IMR-90 (cell line): ENCODE data around the gene XRN1. TPM values are rescaled to one million over a fixed set of nuclear protein-coding genes. Genes with fewer than 3 reads are reported as not detected.
A peak's percentile ranks its signal among the peaks of the same experiment; 100 is the strongest.

Experiments used
- ATAC-seq: fragments of 200-7000 bp; cut with Tn5 transposase; 2 replicates; pipeline ENCODE4 v1.9.1; 2020; ENCODE audit warnings: low read depth, mild to moderate bottlenecking, moderate library complexity
- BruUV-seq: library from RNA; stranded (reverse); fragments of 400-500 nt; replicated peaks from 2 replicates; lab custom pipeline; 2021; lab: Mats Ljungman, UMichigan
- CTCF ChIA-PET: fragments of 300-600 bp; formaldehyde crosslinking; extraction: SDS; loops from one replicate; lab custom pipeline; 2021; ENCODE audit warnings: antibody characterized with exemption; lab: Yijun Ruan, JAX
- POLR2A ChIA-PET: fragments of 300-600 bp; sonication (Branson Sonifier 250); formaldehyde crosslinking; loops from one replicate; lab custom pipeline; 2022; ENCODE audit warnings: antibody characterized with exemption; ENCODE audit not compliant: unreplicated experiment; lab: Charles Lee
- DNase-seq: peaks from one replicate; pipeline ENCODE4 v3.0.0; 2013
- H2AFZ ChIP-seq: replicated peaks from 2 replicates; pipeline ENCODE3; 2013; ENCODE audit warnings: low read length, mild to moderate bottlenecking; ENCODE audit not compliant: poor library complexity
- H2AK5ac ChIP-seq: 2 replicates; pipeline ENCODE4 v1.6.1; 2013; ENCODE audit warnings: low read depth, low read length, inconsistent platforms
- H2AK9ac ChIP-seq: replicated peaks from 2 replicates; pipeline ENCODE3; 2013; ENCODE audit warnings: mild to moderate bottlenecking, low read depth, low read length, moderate library complexity; ENCODE audit not compliant: poor library complexity
- H2BK120ac ChIP-seq: 2 replicates; pipeline ENCODE4 v1.6.1; 2013; ENCODE audit warnings: low read depth, low read length, inconsistent platforms
- H2BK15ac ChIP-seq: 3 replicates; pipeline ENCODE4 v1.6.1; 2013; ENCODE audit warnings: low read depth, low read length, inconsistent platforms
- H2BK20ac ChIP-seq: 2 replicates; pipeline ENCODE4 v1.6.1; 2013; ENCODE audit warnings: low read depth, mild to moderate bottlenecking, inconsistent platforms, low read length, moderate library complexity
- H2BK5ac ChIP-seq: 2 replicates; pipeline ENCODE4 v1.6.1; 2013; ENCODE audit warnings: mild to moderate bottlenecking, low read depth, low read length, inconsistent platforms; ENCODE audit not compliant: poor library complexity, severe bottlenecking
- H3K14ac ChIP-seq: replicated peaks from 2 replicates; pipeline ENCODE4 v1.6.1; 2013; ENCODE audit warnings: low read depth, low read length, inconsistent platforms
- H3K18ac ChIP-seq: 2 replicates; pipeline ENCODE4 v1.6.1; 2013; ENCODE audit warnings: low read depth, low read length, control low read depth
- H3K23ac ChIP-seq: 2 replicates; pipeline ENCODE4 v1.6.1; 2013; ENCODE audit warnings: low read depth, low read length, inconsistent platforms
- H3K27ac ChIP-seq: 2 replicates; pipeline ENCODE4 v1.5.1; 2013; ENCODE audit warnings: mild to moderate bottlenecking, control low read depth, low read length; ENCODE audit not compliant: insufficient read depth
- H3K27me3 ChIP-seq: 2 replicates; pipeline ENCODE4 v1.6.1; 2013; ENCODE audit warnings: low read length; ENCODE audit not compliant: control insufficient read depth, insufficient read depth
- H3K36me3 ChIP-seq: 2 replicates; pipeline ENCODE4 v1.6.1; 2013; ENCODE audit warnings: low read length, mixed read lengths; ENCODE audit not compliant: control insufficient read depth, insufficient read depth
- H3K4ac ChIP-seq: 2 replicates; pipeline ENCODE4 v1.6.1; 2013; ENCODE audit warnings: low read depth, low read length, inconsistent platforms
- H3K4me1 ChIP-seq: 2 replicates; pipeline ENCODE4 v1.6.1; 2013; ENCODE audit warnings: low read length, mixed read lengths; ENCODE audit not compliant: control insufficient read depth, insufficient read depth
- H3K4me2 ChIP-seq: 2 replicates; pipeline ENCODE4 v1.6.1; 2013; ENCODE audit warnings: low read depth, mild to moderate bottlenecking, control low read depth, low read length, moderate library complexity
- H3K4me3 ChIP-seq: 2 replicates; pipeline ENCODE4 v1.5.1; 2013; ENCODE audit warnings: low read depth, mild to moderate bottlenecking, control low read depth, low read length, moderate library complexity; ENCODE audit not compliant: insufficient read depth
- H3K56ac ChIP-seq: 2 replicates; pipeline ENCODE4 v1.6.1; 2013; ENCODE audit warnings: low read length, inconsistent platforms; ENCODE audit not compliant: insufficient read depth; ENCODE audit errors: extremely low read depth
- H3K79me1 ChIP-seq, 2 experiments: 2 replicates each; pipeline ENCODE4 v1.6.1; 2013; ENCODE audit warnings: low read length in 2 of 2, inconsistent platforms in 1 of 2, low read depth in 1 of 2
- H3K9ac ChIP-seq: 2 replicates; pipeline ENCODE4 v1.6.1; 2013; ENCODE audit warnings: low read depth, low read length, control low read depth
- H3K9me1 ChIP-seq: 2 replicates; pipeline ENCODE4 v1.6.1; 2013; ENCODE audit warnings: low read length, inconsistent platforms; ENCODE audit not compliant: insufficient read depth
- H3K9me3 ChIP-seq: 2 replicates; pipeline ENCODE4 v1.6.1; 2013; ENCODE audit warnings: low read length; ENCODE audit not compliant: control insufficient read depth, insufficient read depth
- H4K20me1 ChIP-seq: 2 replicates; pipeline ENCODE4 v1.6.1; 2013; ENCODE audit warnings: low read length, inconsistent platforms; ENCODE audit not compliant: insufficient read depth
- H4K5ac ChIP-seq: 2 replicates; pipeline ENCODE4 v1.6.1; 2013; ENCODE audit warnings: mild to moderate bottlenecking, low read depth, low read length, control low read depth
- H4K8ac ChIP-seq, 2 experiments: 2 replicates each; pipeline ENCODE4 v1.6.1; 2013; ENCODE audit warnings: low read depth in 2 of 2, low read length in 2 of 2, control low read depth in 1 of 2, inconsistent platforms in 1 of 2
- H4K91ac ChIP-seq: 2 replicates; pipeline ENCODE4 v1.6.1; 2013; ENCODE audit warnings: low read depth, low read length, inconsistent platforms; ENCODE audit not compliant: insufficient read depth
- BHLHE40 ChIP-seq: fragments of 150-350 bp; IDR thresholded peaks from 2 replicates; pipeline ENCODE4 v1.6.1; 2016; ENCODE audit warnings: mild to moderate bottlenecking, low read depth, low read length
- CEBPB ChIP-seq: IDR thresholded peaks from 2 replicates; pipeline ENCODE4 v1.6.1; 2012; ENCODE audit warnings: low read depth, low read length, improper control_type of control experiment
- CTCF ChIP-seq: conservative IDR thresholded peaks from 2 replicates; pipeline ENCODE4 v1.5.1; 2012; ENCODE audit warnings: mild to moderate bottlenecking, low read depth, low read length, improper control_type of control experiment
- FOS ChIP-seq: fragments of 150-350 bp; IDR thresholded peaks from 2 replicates; pipeline ENCODE4 v1.6.1; 2016; ENCODE audit warnings: low read depth, low read length
- MAZ ChIP-seq: IDR thresholded peaks from 2 replicates; pipeline ENCODE4 v1.6.1; 2012; ENCODE audit warnings: low read depth, mild to moderate bottlenecking, low read length, improper control_type of control experiment, moderate library complexity, borderline replicate concordance
- RCOR1 ChIP-seq: IDR thresholded peaks from 2 replicates; pipeline ENCODE4 v1.6.1; 2012; ENCODE audit warnings: mild to moderate bottlenecking, low read length, improper control_type of control experiment; ENCODE audit not compliant: insufficient replicate concordance
- RFX5 ChIP-seq: IDR thresholded peaks from 2 replicates; pipeline ENCODE4 v1.8.0; 2012; ENCODE audit warnings: low read depth, mild to moderate bottlenecking, low read length, moderate library complexity
- USF2 ChIP-seq: fragments of 150-350 bp; IDR thresholded peaks from 2 replicates; pipeline ENCODE4 v1.6.1; 2017; ENCODE audit warnings: mild to moderate bottlenecking, antibody characterized with exemption, low read length, low read depth
- WGBS, 2 experiments: methylation state at CpG; one replicate each; pipeline versions ENCODE4 v1.1.5 to v1.1.7; 2013; ENCODE audit warnings: missing lambda C conversion rate in 2 of 2; ENCODE audit not compliant: insufficient read length in 1 of 2; ENCODE audit errors: extremely low coverage in 2 of 2; 5-methylcytosine and 5-hydroxymethylcytosine counted together
- dilution Hi-C: fragments of 300-500 bp; cut with HindIII; formaldehyde crosslinking; loops from one replicate; pipeline ENCODE4 v1.14.3; 2018; ENCODE audit warnings: low sequenced_read_pairs; ENCODE audit not compliant: unreplicated experiment
- in situ Hi-C: fragments of 300-500 bp; cut with MboI; formaldehyde crosslinking; loops from 3 replicates; pipeline ENCODE4 v1.14.3; 2019; ENCODE audit warnings: low sequenced_read_pairs, inconsistent platforms, mixed read lengths
- intact Hi-C: fragments of 100-400 bp; cut with micrococcal nuclease; formaldehyde crosslinking; loops from 2 replicates; pipeline ENCODE4 v1.10.0; 2022
- polyA plus RNA-seq, 3 experiments: library from polyadenylated mRNA; depleted of rRNA; stranded (reverse); fragments of >200 nt; gene quantifications; 2 replicates each; pipeline ENCODE4 v1.2.3, GENCODE V29; 2012; ENCODE audit warnings: low replicate concordance in 1 of 3
- total RNA-seq: library from RNA; depleted of rRNA; stranded (reverse); fragments of >200 nt; gene quantifications from 2 replicates; pipeline ENCODE4 v1.2.3, GENCODE V29; 2012

Gene XRN1
- total and polyA plus RNA-seq, 2 of the 4 experiments (the other 2 are of a cell fraction): 6.0 to 21.5 TPM

DNA sequence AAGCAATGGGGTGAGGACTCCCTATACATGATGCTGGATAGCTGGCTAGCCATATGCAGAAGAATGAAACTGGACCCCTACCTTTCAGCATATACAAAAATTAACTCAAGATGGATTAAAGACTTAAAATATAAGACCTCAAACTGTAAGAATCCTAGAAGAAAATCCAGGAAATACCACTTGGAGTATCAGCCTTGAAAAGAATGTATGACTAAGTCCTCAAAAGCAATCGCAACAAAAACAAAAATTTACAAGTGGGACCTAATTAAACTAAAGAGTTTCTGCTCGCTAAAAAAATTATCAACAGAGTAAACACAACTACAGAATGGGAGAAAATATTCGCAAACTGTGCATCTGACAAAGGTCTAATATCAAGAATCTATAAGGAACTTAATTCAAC, 94.3 kb downstream of the XRN1 start:
- Histone ChIP-seq H3K9me1 (0 out of 2 replicates have a peak, but pooled peaks cover 4% of the 10 kb centered on the region), H2BK120ac (no peak overlapping the region), H3K4ac (no peak overlapping the region; the same call in 1 of the 2 replicates), H3K36me3 (peaks cover 32% of the 10 kb centered on the region), H2AK9ac (no peak overlapping the region), H2BK15ac (no peak overlapping the region), H3K9ac (no peak overlapping the region), H3K18ac (no peak overlapping the region; the same call in 1 of the 2 replicates), H3K4me1 (no peaks in the 10 kb centered on the region), H3K79me1 (no peaks in the 10 kb centered on the region), H3K9me3 (peaks cover 4% of the 10 kb centered on the region; the same call in 1 of the 2 replicates), H3K4me2 (no peak overlapping the region), H3K23ac (no peak overlapping the region), H2AK5ac (no peak overlapping the region; the same call in 1 of the 2 replicates), H4K20me1 (no peaks in the 10 kb centered on the region), H2AFZ (no peak overlapping the region), H3K27ac (no peak overlapping the region), H3K56ac (no peak overlapping the region), H2BK20ac (peak overlapping the region; percentile 55; the same call in 1 of the 2 replicates), H4K91ac (no peak overlapping the region), H3K27me3 (no peaks in the 10 kb centered on the region), H2BK5ac (peak overlapping the region; percentile 56), H3K14ac (no peak overlapping the region), H4K5ac (no peak overlapping the region), H4K8ac (no peak overlapping the region), H3K4me3 (no peak overlapping the region)
- DNase-seq (peak; percentile 29), ATAC-seq (no peak)
- CTCF ChIA-PET: no interaction called here
- no CpG with 5 or more reads among the region's 3 CpGs for WGBS, 2 experiments
- intact Hi-C loops (no loop called here), in situ Hi-C loops (no loop called here), dilution Hi-C loops (no loop called here)
- BruUV-seq: no TSS peak
- TF ChIP-seq MAZ (no peak), RFX5 (no peak), CTCF (no peak), USF2 (no peak), RCOR1 (no peak), BHLHE40 (no peak), FOS (no peak), CEBPB (no peak)
- POLR2A ChIA-PET: no interaction called here
